ENCODE data around the gene TIMM8B. TPM values are rescaled to one million over a fixed set of nuclear protein-coding genes. Genes with fewer than 3 reads are reported as not detected.

The TIMM8B gene
- total and polyA plus RNA-seq, 10 of the 15 experiments (the other 5 are each of a cell fraction or from before 2014, with no cell fraction given): 64.9 to 271 (median 139) TPM

- no peak for DNase-seq (ENCODE audit: low read depth, low spot score)
- intact Hi-C loops (cut with micrococcal nuclease; ENCODE audit: unreplicated experiment) (loop anchor here (1.0 to 5.0 kb wide), 4 partner anchors 12 to 209 kb away; partner anchors contain the start of genes CFAP68, FDXACB1, NKAPD1 and PIH1D2), in situ Hi-C loops (cut with MboI) (loop anchor here (5.0 kb wide), 1 partner anchor 209 kb away; the partner anchor contains the start of genes CFAP68 and FDXACB1)
- ChIA-PET CTCF (interaction anchor here (0.6 to 2.5 kb wide), 7 partner anchors 9 to 159 kb away, joined by 3 to 12 read pairs (median 4); no protein-coding TSS in a partner anchor), POLR2A (interaction anchor here (0.5 to 1.7 kb wide), 4 partner anchors 12 to 159 kb away, joined by 3 to 9 read pairs (median 4); partner anchors contain the start of genes NKAPD1 and PIH1D2), SMC1A (ENCODE audit: uncharacterized antibody, unreplicated experiment) (interaction anchor here (0.7 to 1.4 kb wide), 4 partner anchors 11 to 150 kb away, joined by 3 to 4 read pairs (median 3); partner anchors contain the start of gene PIH1D2), RAD21 (ENCODE audit: unreplicated experiment) (interaction anchor here (1.0 to 1.9 kb wide), 4 partner anchors 9 to 159 kb away, joined by 3 to 4 read pairs (median 4); no protein-coding TSS in a partner anchor)
- H3K9me3 ChIP-seq (replicated peaks; ENCODE audit: control insufficient read depth, insufficient read depth, low read length): no peaks in the 10 kb centered on the region
- FAIRE-seq: no peak
- peaks cover 3 to 19% of the 10 kb centered on the region in 2 experiments for H3K36me3 ChIP-seq (ENCODE audit: control insufficient read depth in 2 of 2, insufficient read depth in 2 of 2, low read length in 1 of 2)
- peak overlapping the region; percentile 83 for H3K4me2 ChIP-seq (ENCODE audit: control insufficient read depth, insufficient read depth)
- under 1% methylated on average over 19 of the region's 19 CpGs for WGBS (ENCODE audit: insufficient coverage, insufficient replicate concordance, low lambda C conversion rate, missing lambda C conversion rate)
- H2AFZ ChIP-seq (ENCODE audit: control insufficient read depth, low read depth, low read length): peak overlapping the region; percentile 69
- peak overlapping the region; percentile 61 for H3K27ac ChIP-seq (ENCODE audit: control insufficient read depth, insufficient read depth)
- peak overlapping the region; percentile 98 for H3K4me3 ChIP-seq
- no peaks in the 10 kb centered on the region for H3K27me3 ChIP-seq (replicated peaks in 1 of 2; ENCODE audit: control insufficient read depth in 2 of 2, insufficient read depth in 2 of 2, low read length in 1 of 2)
- H3K4me1 ChIP-seq (ENCODE audit: control insufficient read depth, insufficient read depth, low read length): peaks cover 3% of the 10 kb centered on the region; the same call in 1 of the 2 replicates
- peak overlapping the region; percentile 82 for H3K9ac ChIP-seq (ENCODE audit: control insufficient read depth, insufficient read depth, low read length)
- H4K20me1 ChIP-seq (ENCODE audit: control insufficient read depth, insufficient read depth): no peaks in the 10 kb centered on the region
- TSS peak; percentile 89 for BruUV-seq (replicated peaks)
- ATAC-seq: peak; percentile 67
- H3K79me2 ChIP-seq (ENCODE audit: control insufficient read depth, insufficient read depth, low read length): peaks cover 43% of the 10 kb centered on the region
- no peak for TF ChIP-seq GABPA (IDR thresholded peaks at IDR 0.05; ENCODE audit: low read depth)
- TF ChIP-seq BHLHE40 (IDR thresholded peaks at IDR 0.05; ENCODE audit: borderline replicate concordance in 1 of 2, low read depth in 2 of 2, low read length in 1 of 2): peak in 1 of 2 experiments; percentile 22; a peak in 1 of 4 replicates
- peak; percentile 45 for TF ChIP-seq BCL3 (IDR thresholded peaks at IDR 0.05; ENCODE audit: borderline replicate concordance, insufficient read depth, low read depth, low read length, poor library complexity, severe bottlenecking)
- TF ChIP-seq, protein P1, sequence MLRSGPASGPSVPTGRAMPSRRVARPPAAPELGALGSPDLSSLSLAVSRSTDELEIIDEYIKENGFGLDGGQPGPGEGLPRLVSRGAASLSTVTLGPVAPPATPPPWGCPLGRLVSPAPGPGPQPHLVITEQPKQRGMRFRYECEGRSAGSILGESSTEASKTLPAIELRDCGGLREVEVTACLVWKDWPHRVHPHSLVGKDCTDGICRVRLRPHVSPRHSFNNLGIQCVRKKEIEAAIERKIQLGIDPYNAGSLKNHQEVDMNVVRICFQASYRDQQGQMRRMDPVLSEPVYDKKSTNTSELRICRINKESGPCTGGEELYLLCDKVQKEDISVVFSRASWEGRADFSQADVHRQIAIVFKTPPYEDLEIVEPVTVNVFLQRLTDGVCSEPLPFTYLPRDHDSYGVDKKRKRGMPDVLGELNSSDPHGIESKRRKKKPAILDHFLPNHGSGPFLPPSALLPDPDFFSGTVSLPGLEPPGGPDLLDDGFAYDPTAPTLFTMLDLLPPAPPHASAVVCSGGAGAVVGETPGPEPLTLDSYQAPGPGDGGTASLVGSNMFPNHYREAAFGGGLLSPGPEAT (IDR thresholded peaks at IDR 0.05; ENCODE audit: low read depth): no peak
- peak; percentile 64; the same call in 1 of the 2 replicates for TF ChIP-seq MTA3 (IDR thresholded peaks at IDR 0.05; ENCODE audit: borderline replicate concordance, low read length)
- no peak for TF ChIP-seq RAD21 (IDR thresholded peaks at IDR 0.05; ENCODE audit: insufficient read depth, low read depth, low read length)
- no peak for TF ChIP-seq RB1 (IDR thresholded peaks at IDR 0.05; ENCODE audit: borderline replicate concordance)
- TF ChIP-seq, protein P2, sequence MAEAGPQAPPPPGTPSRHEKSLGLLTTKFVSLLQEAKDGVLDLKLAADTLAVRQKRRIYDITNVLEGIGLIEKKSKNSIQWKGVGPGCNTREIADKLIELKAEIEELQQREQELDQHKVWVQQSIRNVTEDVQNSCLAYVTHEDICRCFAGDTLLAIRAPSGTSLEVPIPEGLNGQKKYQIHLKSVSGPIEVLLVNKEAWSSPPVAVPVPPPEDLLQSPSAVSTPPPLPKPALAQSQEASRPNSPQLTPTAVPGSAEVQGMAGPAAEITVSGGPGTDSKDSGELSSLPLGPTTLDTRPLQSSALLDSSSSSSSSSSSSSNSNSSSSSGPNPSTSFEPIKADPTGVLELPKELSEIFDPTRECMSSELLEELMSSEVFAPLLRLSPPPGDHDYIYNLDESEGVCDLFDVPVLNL (IDR thresholded peaks at IDR 0.05; ENCODE audit: low read depth, low read length): no peak
- 0 out of 2 replicates have a peak, but pooled peaks have one; percentile 3 for TF ChIP-seq TCF3 (IDR thresholded peaks at IDR 0.05; ENCODE audit: borderline replicate concordance, insufficient read depth, low read depth, low read length)
- no peak for TF ChIP-seq MAX (IDR thresholded peaks at IDR 0.05; ENCODE audit: low read depth, low read length)
- TF ChIP-seq NBN (IDR thresholded peaks at IDR 0.05): no peak
- TF ChIP-seq RAD51 (IDR thresholded peaks at IDR 0.05): peak; percentile 68; the same call in 1 of the 2 replicates
- TF ChIP-seq PAX8 (IDR thresholded peaks at IDR 0.05): no peak
- TF ChIP-seq ZNF24 (IDR thresholded peaks at IDR 0.05): no peak
- TF ChIP-seq KAT2A (conservative IDR thresholded peaks at IDR 0.05; ENCODE audit: control insufficient read depth, low read depth, low read length): no peak
- TF ChIP-seq, protein P3, sequence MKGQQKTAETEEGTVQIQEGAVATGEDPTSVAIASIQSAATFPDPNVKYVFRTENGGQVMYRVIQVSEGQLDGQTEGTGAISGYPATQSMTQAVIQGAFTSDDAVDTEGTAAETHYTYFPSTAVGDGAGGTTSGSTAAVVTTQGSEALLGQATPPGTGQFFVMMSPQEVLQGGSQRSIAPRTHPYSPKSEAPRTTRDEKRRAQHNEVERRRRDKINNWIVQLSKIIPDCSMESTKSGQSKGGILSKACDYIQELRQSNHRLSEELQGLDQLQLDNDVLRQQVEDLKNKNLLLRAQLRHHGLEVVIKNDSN (IDR thresholded peaks at IDR 0.05; ENCODE audit: borderline replicate concordance, extremely low read length, insufficient read depth, low read depth, low read length): peak; percentile 75
These were observed 634 bp downstream of the TIMM8B start for GRCh38 chr11:112085822-112086421.
